BLaER1 (cell line): ENCODE measurements around the gene MAGI1.

Source experiments
- H3K27ac ChIP-seq: shearing (Covaris generic); formaldehyde crosslinking; 2 replicates; pipeline ENCODE4 v1.8.1; 2022
- H3K27me3 ChIP-seq: shearing (Covaris generic); formaldehyde crosslinking; 2 replicates; pipeline ENCODE4 v1.8.1; 2022
- H3K36me3 ChIP-seq: shearing (Covaris generic); formaldehyde crosslinking; 2 replicates; pipeline ENCODE4 v1.8.1; 2022
- H3K4me1 ChIP-seq: shearing (Covaris generic); formaldehyde crosslinking; 2 replicates; pipeline ENCODE4 v1.8.1; 2022
- H3K4me2 ChIP-seq: shearing (Covaris generic); formaldehyde crosslinking; 2 replicates; pipeline ENCODE4 v1.8.1; 2022
- H3K4me3 ChIP-seq: shearing (Covaris generic); formaldehyde crosslinking; 2 replicates; pipeline ENCODE4 v1.8.1; 2022
- H3K9ac ChIP-seq: shearing (Covaris generic); formaldehyde crosslinking; 2 replicates; pipeline ENCODE4 v1.8.1; 2022
- H3K9me3 ChIP-seq: shearing (Covaris generic); formaldehyde crosslinking; 2 replicates; pipeline ENCODE4 v1.8.1; 2022
- H4K20me1 ChIP-seq: shearing (Covaris generic); formaldehyde crosslinking; 2 replicates; pipeline ENCODE4 v1.8.1; 2022
- Cebpa-rat ChIP-seq: shearing (Covaris generic); IDR thresholded peaks from 2 replicates; pipeline ENCODE4 v1.8.1; 2022

The MAGI1 gene

GRCh38 chr3:65607101-65607500, 431.6 kb downstream of the MAGI1 start:
- no peak overlapping the region for H3K4me3 ChIP-seq
- H4K20me1 ChIP-seq: no peaks in the 10 kb centered on the region
- no peak overlapping the region for H3K27ac ChIP-seq
- H3K4me1 ChIP-seq: no peaks in the 10 kb centered on the region
- no peaks in the 10 kb centered on the region for H3K27me3 ChIP-seq
- no peak overlapping the region for H3K4me2 ChIP-seq
- H3K36me3 ChIP-seq: no peaks in the 10 kb centered on the region
- no peaks in the 10 kb centered on the region for H3K9me3 ChIP-seq
- H3K9ac ChIP-seq: no peak overlapping the region
- no peak for TF ChIP-seq Cebpa-rat

- no peaks in the 10 kb centered on the region for H4K20me1 ChIP-seq
- H3K36me3 ChIP-seq: no peaks in the 10 kb centered on the region
- no peaks in the 10 kb centered on the region for H3K4me1 ChIP-seq
- no peak overlapping the region for H3K4me3 ChIP-seq
- H3K27me3 ChIP-seq: no peaks in the 10 kb centered on the region
- no peak overlapping the region for H3K27ac ChIP-seq
- H3K9me3 ChIP-seq: no peaks in the 10 kb centered on the region
- no peak for TF ChIP-seq Cebpa-rat
- H3K4me2 ChIP-seq: no peak overlapping the region
- no peak overlapping the region for H3K9ac ChIP-seq
Measured at GRCh38 chr3:65605876-65606432, 432.8 kb downstream of the MAGI1 start.

DNA sequence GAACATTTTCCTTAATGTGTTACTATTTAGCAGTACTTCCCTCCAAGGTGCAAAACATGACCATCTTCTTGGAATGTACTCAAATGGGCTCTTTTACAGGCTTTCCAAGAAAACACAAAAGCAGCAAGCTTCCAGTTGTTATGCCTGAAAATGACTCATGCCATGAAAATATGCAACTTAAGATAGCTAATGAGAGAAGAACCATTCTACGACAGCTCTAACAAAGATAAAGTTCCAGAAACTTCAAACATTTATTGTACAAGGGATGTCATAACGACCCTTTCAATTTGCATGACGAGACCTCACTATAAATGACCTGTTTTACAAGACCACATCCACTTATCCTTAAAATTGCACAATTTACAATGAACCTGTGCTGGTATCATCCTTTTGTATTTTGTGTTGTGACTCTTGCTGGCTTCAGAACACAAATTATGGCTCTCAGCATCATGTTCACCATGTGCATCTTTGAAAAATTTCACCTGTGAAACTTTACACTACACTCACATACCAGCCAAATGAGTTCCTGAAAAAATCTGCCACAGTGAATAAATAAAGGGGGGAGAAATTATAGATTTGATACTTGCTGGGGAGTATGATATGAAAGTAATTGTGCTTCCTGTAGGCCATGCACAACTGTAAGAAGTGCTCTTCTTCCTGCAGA, 433.7 kb downstream of the MAGI1 start:
- no peak overlapping the region for H3K27ac ChIP-seq
- H3K36me3 ChIP-seq: no peaks in the 10 kb centered on the region
- no peak for TF ChIP-seq Cebpa-rat
- no peaks in the 10 kb centered on the region for H3K4me1 ChIP-seq
- H3K4me3 ChIP-seq: no peak overlapping the region
- no peak overlapping the region for H3K4me2 ChIP-seq
- H3K9ac ChIP-seq: no peak overlapping the region
- no peaks in the 10 kb centered on the region for H4K20me1 ChIP-seq
- H3K27me3 ChIP-seq: no peaks in the 10 kb centered on the region
- H3K9me3 ChIP-seq: no peaks in the 10 kb centered on the region; the same call in 1 of the 2 replicates

DNA sequence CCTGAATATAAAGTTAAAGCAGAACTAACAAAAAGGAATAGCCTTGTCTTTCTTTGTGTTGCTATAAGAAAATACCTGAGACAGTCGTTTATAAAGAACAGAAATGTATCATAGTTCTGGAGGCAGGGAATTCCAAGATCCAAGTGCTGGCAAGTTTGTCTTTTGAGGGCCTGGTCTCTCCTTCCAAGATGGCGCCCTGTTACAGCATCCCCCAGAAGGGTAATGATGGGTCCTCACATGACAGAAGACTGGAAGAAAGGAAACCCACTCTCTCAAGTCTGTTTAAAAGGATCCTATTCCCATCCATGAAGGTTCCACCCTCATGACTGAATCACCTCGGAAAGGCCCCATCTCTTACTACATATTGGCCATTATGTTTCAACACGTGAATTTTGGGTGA, 435.1 kb downstream of the MAGI1 start:
- no peaks in the 10 kb centered on the region for H3K27me3 ChIP-seq
- H3K4me1 ChIP-seq: no peaks in the 10 kb centered on the region
- no peaks in the 10 kb centered on the region for H3K36me3 ChIP-seq
- H3K4me2 ChIP-seq: no peak overlapping the region
- H4K20me1 ChIP-seq: no peaks in the 10 kb centered on the region
- TF ChIP-seq Cebpa-rat: no peak
- H3K9me3 ChIP-seq: no peaks in the 10 kb centered on the region; the same call in 1 of the 2 replicates
- H3K27ac ChIP-seq: no peak overlapping the region
- H3K4me3 ChIP-seq: no peak overlapping the region
- no peak overlapping the region for H3K9ac ChIP-seq

DNA sequence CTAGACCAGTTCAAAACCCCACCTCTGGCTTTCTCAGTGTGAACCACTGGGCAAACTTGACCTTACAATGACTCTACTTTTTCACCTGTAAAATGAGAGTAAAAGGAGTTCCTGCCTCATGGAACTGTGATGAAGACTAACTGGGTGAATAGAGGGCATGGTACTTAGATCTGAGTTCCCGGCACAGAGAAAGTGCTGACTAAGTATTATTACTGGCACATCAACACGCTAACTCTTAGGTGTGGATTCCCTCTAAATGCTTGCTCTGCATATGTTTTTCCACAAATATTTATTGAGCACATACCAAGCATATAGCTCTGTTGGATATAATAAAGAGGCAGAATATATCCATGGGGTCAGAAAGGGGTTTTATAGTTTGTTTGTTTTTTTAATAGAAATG, 437.8 kb downstream of the MAGI1 start:
- peaks cover 6% of the 10 kb centered on the region; the same call in 1 of the 2 replicates for H3K9me3 ChIP-seq
- H4K20me1 ChIP-seq: no peaks in the 10 kb centered on the region
- no peak for TF ChIP-seq Cebpa-rat
- peaks cover 6% of the 10 kb centered on the region; the same call in 1 of the 2 replicates for H3K4me1 ChIP-seq
- no peak overlapping the region for H3K27ac ChIP-seq
- no peaks in the 10 kb centered on the region for H3K27me3 ChIP-seq
- no peak overlapping the region for H3K4me2 ChIP-seq
- no peaks in the 10 kb centered on the region for H3K36me3 ChIP-seq
- H3K9ac ChIP-seq: no peak overlapping the region
- no peak overlapping the region for H3K4me3 ChIP-seq

GRCh38 chr3:65597952-65598413, 440.7 kb downstream of the MAGI1 start:
- Histone ChIP-seq H3K27ac (no peak overlapping the region), H3K9ac (no peak overlapping the region), H3K36me3 (no peaks in the 10 kb centered on the region), H4K20me1 (no peaks in the 10 kb centered on the region), H3K4me1 (peaks cover 6% of the 10 kb centered on the region; the same call in 1 of the 2 replicates), H3K9me3 (peaks cover 6% of the 10 kb centered on the region; the same call in 1 of the 2 replicates), H3K4me2 (no peak overlapping the region), H3K4me3 (no peak overlapping the region), H3K27me3 (no peaks in the 10 kb centered on the region)
- TF ChIP-seq Cebpa-rat: no peak

DNA sequence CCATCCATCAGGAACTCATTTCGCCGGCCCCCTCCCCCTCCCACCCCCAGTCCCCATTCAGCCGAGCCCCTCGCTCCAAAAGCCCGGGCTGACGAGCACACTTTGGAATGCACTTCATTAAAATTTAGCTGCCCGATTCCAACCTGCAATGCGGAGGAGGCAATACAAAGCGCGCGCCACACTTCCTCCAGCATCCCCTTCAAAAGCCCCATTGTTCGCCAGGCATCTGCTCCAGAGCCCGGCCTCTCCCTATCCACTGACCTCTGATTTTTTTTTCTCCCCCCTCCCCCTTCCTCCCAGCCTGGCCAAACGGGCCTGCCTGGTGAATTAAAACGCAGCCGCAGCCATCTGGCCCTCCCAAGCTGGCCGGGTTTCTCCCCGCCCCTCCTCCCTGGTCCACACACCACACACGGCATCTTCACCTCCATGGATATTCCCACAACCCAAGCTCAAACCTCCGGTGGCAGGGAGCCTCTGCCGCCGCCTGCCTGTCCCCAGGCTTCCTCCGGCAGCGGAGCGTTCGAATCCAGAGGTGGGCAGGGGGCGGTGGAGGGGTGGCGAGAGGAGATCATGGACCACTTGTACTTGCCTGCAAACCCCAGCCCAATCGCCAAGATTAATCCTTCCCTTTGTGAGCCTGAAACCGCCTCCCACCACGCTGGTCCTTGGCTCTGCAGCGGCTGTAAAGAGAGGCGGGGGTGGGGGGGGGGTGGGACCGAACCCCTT, 441.3 kb downstream of the MAGI1 start:
- no peak overlapping the region for H3K9ac ChIP-seq
- no peak overlapping the region for H3K4me2 ChIP-seq
- no peak overlapping the region for H3K4me3 ChIP-seq
- no peaks in the 10 kb centered on the region for H4K20me1 ChIP-seq
- peaks cover 6% of the 10 kb centered on the region; the same call in 1 of the 2 replicates for H3K9me3 ChIP-seq
- H3K36me3 ChIP-seq: no peaks in the 10 kb centered on the region
- no peaks in the 10 kb centered on the region for H3K27me3 ChIP-seq
- H3K4me1 ChIP-seq: peaks cover 6% of the 10 kb centered on the region; the same call in 1 of the 2 replicates
- TF ChIP-seq Cebpa-rat: no peak
- no peak overlapping the region for H3K27ac ChIP-seq

DNA sequence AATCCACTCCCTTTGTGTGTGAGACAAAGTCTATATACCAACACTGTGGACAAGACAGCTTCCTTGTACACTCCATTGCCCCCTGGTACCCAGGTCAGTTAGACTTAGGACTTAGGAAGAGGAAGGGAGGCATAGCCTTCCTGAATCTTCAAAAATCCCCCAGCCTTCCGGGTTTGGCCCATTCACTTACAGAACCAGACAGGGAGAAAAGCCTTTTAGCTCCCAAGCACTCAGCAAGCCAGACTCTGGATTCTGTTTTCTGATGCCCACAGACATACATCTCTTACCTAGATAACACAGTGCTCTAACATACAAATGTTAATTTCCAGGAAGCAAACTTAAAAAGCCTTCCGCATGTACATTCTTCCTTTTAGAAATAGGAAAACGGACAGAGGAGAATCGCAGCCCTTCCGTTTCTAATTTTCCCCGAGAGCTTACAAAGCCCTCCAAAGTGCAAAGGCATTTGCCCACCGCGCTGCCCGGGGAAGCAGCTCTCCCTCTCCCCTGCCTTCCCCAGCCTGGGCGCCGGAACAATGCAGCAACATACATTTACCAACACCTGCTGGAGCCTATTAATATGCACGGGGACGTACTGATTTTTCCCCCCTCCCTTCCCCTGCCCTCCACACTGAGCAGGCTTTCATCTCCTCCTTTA, 442.0 kb downstream of the MAGI1 start:
- H3K4me1 ChIP-seq: peaks cover 6% of the 10 kb centered on the region; the same call in 1 of the 2 replicates
- no peak overlapping the region for H3K27ac ChIP-seq
- H3K9me3 ChIP-seq: peaks cover 6% of the 10 kb centered on the region; the same call in 1 of the 2 replicates
- no peaks in the 10 kb centered on the region for H3K36me3 ChIP-seq
- no peak overlapping the region for H3K4me2 ChIP-seq
- TF ChIP-seq Cebpa-rat: no peak
- H3K9ac ChIP-seq: no peak overlapping the region
- no peaks in the 10 kb centered on the region for H3K27me3 ChIP-seq
- H3K4me3 ChIP-seq: no peak overlapping the region
- H4K20me1 ChIP-seq: no peaks in the 10 kb centered on the region

DNA sequence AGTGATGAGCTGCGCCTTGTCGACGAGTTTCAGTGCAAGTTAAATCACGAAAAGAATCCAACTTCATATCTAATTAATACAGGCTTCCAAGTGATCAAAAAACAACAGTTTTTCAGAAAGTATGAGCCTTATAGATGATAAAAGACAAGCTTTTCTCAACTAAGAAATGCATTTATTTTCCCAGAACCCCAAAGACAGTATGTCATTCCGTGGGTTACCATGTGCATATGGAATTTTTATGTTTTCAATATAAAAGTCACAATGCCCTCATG, 442.8 kb downstream of the MAGI1 start:
- Histone ChIP-seq H3K27ac (no peak overlapping the region), H3K4me1 (peaks cover 6% of the 10 kb centered on the region; the same call in 1 of the 2 replicates), H3K27me3 (no peaks in the 10 kb centered on the region), H3K36me3 (no peaks in the 10 kb centered on the region), H4K20me1 (no peaks in the 10 kb centered on the region), H3K4me2 (no peak overlapping the region), H3K4me3 (no peak overlapping the region), H3K9me3 (peaks cover 6% of the 10 kb centered on the region; the same call in 1 of the 2 replicates), H3K9ac (no peak overlapping the region)
- no peak for TF ChIP-seq Cebpa-rat
